Ovary (tissue), 3 donors: ENCODE measurements around the gene GUCD1.
"Not testable (repeated sequence)": the region's sequence is repeated elsewhere in the genome, so short reads cannot be mapped to it uniquely, and the experiment has no call there.

Experiments used
- CTCF ChIP-seq, 3 donors: fragments of 450-650 bp in 2 of 3; fragments of 200-600 bp in 1 of 3; IDR thresholded peaks; one replicate each; pipeline versions ENCODE4 v1.5.1 to v1.8.0; 2016 to 2022; ENCODE audit warnings: antibody characterized with exemption in 3 of 3, mild to moderate bottlenecking in 1 of 3
- POLR2A ChIP-seq: fragments of 450-650 bp; IDR thresholded peaks from one replicate; pipeline ENCODE4 v1.6.1; 2017; ENCODE audit warnings: antibody characterized with exemption, mild to moderate bottlenecking, moderate library complexity
- donor health status: DM: no; HTN: no; CAD: no.

GRCh38 chr22:24552503-24553286, 2.2 kb downstream of the GUCD1 start:
- TF ChIP-seq CTCF (IDR thresholded peaks at IDR 0.05); POLR2A: not testable (repeated sequence)
